ENCODE measurements around the gene PAK1.

GRCh38 chr11:77361184-77361583 lies 112.7 kb downstream of the PAK1 start:
- TF ChIP-seq CTCF (IDR thresholded peaks at IDR 0.05; ENCODE audit: extremely low read depth in 1 of 2, insufficient read depth in 1 of 2, low read depth in 1 of 2, low read length in 2 of 2) (no peak), POLR2AphosphoS5 (IDR thresholded peaks at IDR 0.05; ENCODE audit: insufficient read depth, low read depth, low read length) (no peak), JUN (IDR thresholded peaks at IDR 0.05; ENCODE audit: borderline replicate concordance, insufficient read depth, insufficient read length, low read depth) (no peak), MYC (IDR thresholded peaks at IDR 0.05; ENCODE audit: low read depth, low read length) (no peak), POLR2A (IDR thresholded peaks at IDR 0.05; ENCODE audit: low read depth, low read length) (no peak), EZH2 (IDR thresholded peaks at IDR 0.05; ENCODE audit: borderline replicate concordance, low read depth, low read length, severe bottlenecking) (no peak), MAX (IDR thresholded peaks at IDR 0.05; ENCODE audit: insufficient read depth, insufficient read length) (no peak)

All from endothelial cell of umbilical vein (primary cell).